NCI-H128 (cell line): Measurements from ENCODE around the gene HIVEP3.

Source experiments
- DNase-seq: peaks from one replicate; lab custom pipeline; 2025; ENCODE audit not compliant: unreplicated experiment; lab: John Stamatoyannopoulos, UW

The HIVEP3 gene

DNA sequence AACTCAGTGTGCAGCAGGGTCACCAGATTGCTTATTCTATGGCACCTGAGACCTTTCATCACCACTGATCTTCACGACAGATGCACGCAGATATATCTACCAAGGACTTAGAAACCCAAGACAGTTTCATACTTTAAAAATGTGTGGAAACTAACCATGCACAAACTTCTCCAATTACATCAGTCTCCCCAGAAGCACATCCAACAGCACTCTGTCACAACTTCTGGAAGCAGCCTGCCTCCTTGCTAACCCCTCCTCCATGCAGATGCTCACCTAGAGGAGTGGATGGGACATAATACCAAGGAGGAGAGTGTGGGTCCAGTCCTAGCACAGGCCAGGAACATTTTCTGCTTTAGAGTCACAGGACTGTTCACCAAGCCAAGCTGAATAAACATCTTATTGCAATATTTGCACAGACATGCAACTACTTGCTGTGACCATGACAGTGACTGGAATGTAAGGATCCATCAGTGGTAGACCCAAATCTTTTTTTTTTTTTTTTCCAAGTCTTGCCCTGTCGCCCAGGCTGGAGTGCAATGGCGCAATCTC, 69.4 kb downstream of the HIVEP3 start:
- no peak for DNase-seq

DNA sequence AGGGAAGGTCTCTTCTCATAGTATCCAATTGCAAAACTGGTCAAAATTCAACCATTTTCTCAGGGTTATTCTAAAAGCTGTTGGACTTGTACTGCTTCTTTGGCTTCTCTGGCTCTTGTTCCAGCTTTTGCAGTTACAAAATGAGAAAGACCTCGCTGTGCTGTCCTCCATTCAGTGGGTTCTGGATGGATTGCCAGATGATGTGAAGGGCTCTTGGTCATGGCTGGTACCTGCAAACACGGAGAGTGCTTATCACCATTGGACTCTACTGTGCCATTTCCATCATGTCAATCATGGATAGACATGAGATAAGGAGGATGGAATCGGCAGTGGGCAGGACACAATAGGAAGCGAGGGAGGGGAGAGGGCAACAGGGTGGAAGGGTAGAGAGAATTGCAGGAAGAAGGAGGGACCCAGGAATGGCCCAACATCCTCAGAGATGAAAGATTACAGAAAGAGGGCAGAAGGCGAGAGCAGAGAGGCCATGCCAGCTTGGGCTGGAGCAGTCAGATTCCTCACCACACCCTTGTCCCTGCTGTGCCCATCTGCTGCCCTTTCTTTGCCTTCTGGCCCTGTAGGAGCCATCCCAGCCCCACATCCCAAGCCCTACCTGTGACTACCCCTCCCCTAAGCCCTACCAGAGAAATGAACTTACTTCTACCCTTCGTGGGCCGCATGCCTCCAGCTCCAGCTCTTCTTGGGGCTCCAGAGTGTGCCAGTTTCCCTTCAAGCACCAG, 70.3 kb downstream of the HIVEP3 start:
- no peak for DNase-seq

DNA sequence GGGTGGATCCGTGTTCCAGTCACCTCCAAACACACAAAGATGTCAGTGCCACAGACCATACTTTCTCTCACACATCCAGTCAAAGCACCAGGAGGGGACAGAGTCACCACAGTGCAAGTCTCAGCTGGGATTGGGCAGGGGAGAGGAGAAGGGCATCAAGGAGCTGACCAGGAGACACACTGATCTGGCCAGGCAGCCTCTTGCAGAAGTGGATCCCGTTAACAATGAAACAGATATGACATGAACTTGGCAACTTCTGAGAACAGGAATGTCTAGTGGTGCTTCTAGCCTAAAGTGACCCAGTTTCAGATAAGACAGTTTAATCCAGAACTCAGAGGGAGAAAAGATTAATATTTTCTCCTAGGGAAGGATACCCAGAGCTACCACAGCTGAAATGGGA, 71.0 kb downstream of the HIVEP3 start:
- DNase-seq, result no peak

DNA sequence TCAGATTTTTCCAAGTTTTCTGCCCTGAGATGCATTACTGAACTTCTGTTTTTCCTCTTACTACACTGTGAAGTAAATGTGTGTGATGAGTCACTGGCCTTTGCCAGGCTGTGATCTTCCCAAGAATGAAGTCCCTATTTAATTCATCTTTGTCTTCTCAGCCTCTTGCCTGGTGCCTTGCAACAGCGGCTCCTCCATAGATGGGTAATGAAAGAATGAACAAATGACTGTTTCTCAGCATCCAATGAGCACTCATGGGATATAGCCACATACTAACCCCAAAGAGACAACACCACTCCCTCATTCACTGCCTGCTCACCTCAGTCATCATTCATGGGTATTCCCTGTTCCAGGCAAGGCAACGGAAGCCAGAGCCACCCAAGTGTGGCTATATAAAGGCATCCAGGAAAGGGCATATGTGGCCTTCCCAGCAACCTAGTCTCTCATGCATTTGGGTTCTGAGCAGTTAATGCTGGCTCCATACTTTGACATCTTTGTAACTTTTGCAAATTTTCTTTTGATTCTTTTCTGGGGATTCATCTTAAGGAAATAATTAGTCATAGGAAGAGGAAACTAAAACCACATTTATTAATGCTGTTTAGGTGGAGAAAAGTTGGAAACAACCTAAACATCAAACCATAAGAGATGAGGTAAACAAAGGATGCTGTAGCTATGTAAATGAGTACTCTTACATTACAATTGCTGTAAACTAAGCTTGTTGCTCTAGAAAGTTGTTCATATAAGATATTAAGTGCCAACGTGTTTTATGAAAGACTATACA, 71.9 kb downstream of the HIVEP3 start:
- no peak for DNase-seq

DNA sequence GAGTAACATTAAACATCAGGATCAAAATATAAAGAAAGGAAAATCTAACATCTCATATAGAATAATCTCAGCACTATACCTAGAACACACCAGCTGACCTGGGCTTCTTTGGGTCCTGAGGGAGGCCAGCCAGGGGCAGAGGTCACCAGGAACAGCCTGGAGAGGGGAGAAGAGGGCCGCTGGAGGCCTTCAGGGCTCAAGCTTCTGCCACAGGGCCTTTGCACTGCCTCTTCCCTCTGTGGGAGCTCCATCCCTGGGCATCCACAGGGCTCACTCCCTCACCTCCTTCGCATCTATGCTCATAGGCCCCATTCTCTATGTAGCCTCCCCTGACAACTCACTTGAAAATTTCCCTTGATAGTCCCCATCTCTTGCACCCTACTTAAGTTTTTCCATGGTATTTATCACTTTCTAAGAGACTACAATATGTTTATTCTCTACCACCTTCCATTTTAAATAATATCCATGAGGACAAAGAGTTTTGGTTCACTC, 73.9 kb downstream of the HIVEP3 start:
- DNase-seq, result no peak

DNA sequence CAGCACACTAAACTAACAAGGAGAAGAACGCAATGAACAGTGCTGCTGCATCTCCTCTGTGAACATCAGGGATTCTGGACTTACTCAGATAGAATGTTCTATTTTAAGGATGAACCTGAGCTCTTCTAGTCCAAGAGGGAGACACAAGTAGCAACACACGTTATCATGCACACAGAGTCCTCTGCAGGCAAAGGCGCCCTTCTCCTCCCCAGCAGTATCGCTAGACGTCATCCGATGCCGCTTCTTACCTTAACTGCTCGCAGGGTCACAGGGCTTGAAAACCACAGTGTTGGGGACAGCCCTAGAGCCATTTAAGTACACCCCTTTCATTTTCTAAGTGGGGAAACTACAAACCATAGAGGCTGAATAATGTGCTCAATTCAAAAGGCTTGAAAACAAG, 74.5 kb downstream of the HIVEP3 start:
- no peak for DNase-seq

DNA sequence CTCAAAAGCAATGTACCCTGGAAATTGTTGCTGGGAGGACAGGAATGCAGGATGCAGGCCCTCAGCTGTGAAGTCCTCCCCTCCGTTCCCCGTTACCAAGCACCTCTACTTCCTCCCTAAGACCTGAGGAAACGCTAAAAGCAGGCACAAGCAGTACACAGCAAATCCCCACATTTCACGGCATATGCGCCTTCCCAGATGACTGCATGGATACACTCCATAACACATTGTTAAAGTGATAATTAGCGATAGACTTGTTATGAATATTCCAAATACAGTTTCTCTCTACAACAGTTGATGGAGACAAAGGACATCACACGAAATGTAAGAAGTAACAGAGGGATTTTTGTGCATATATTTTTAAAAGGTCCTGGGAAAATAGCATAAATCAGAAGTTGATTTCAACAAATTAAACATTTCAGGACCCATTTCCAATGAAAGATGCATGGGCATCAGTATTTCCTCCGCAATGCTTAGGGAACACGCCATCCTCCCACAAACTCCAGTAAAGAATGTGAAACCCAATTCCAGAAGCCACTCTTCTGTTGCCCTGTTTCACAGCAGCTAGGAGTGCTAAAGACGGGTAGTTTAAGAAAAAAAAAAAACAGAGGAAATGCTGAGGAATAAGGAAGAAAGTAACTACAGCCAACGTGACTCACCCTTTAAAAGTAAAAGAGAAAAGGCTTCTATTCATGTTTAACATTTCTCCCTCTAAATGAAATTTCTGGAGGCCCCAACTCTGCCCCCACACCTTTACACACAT, 75.5 kb downstream of the HIVEP3 start:
- no peak for DNase-seq

DNA sequence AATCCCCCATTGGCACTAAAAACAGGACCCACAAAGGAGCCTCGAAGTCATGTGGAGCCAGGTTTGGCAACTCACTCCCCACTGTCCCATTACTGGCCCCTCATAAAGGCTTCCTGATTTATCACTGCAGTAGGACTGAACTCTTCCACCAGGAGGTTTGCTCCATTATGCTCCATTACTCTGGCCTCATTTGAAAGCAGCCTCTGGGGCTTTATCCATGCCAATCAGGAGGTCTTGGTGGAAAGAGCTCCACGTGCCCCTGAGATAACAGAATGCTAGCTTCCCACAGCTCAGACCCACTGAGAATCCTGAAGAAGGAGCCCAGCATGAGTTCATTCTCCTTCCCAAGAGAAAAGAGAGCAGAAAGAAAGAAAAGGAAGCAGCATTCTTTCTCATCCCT, 76.4 kb downstream of the HIVEP3 start:
- no peak for DNase-seq

DNA sequence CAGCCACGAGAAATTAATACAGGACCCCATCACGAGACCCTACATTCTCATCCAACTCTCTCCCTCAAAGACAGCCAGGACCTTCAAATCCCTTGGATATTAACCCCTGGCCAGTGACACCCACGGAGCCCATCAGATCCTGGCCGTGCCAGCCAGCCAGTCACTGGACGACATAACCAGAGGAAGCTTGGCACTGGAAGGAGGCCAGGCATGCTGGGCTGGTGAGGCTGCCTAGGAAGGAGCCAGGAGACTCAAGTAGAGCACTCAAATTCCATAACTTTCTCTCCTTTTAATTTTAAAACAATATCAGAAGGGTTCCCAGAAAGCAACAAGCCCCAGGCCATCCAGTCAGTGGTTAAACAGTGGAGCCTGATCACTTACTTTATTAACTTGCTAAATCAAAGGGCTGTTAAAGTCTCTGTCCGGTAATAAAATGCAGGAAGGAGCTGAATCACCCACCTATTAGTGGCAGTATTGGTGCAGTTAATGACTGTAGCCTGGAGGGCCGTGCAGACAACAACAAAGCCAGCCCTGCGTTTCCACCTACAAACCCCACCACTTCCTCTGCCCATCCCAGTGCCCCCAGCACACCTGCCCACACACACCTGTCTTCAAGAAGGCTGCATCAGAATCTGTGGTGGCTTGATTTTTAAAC, 78.0 kb downstream of the HIVEP3 start:
- no peak for DNase-seq

DNA sequence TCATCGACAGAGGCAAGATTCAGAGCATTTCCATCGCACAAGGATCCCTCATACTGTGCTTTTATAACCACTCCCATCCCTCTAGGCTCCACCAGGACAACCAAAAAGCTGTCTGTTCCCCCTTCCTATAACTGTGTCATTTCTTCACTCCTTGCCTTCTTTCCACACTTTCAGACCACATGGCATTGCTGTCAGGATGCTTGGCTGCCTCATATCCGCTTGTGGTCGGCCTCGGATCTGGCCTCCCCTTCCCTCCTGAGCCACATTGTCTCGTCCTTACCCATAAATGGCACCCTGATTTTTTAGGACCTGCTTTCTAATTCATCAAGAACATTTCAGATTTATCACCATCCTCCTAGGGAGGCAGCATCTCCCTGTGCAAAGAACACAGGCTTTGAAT, 80.5 kb downstream of the HIVEP3 start:
- no peak for DNase-seq

DNA sequence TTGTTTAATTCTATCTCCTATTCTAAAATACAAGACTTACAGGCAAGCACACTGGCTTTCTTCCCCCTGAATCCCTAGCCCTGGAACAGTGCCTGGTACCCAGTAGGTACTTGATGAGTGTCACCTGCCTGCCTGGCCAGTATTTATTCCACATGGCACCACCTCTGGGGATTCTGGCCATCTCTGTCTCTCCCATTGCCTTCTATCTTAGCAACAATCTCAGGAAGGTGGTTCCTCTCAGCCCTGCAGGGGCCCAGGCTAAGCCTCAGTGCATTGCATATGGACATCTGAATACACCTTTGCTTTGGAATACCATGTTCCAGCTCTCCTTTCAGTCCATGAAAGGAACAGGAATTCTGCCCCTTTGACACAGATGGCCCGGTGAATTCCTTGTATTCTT, 81.0 kb downstream of the HIVEP3 start:
- no peak for DNase-seq

DNA sequence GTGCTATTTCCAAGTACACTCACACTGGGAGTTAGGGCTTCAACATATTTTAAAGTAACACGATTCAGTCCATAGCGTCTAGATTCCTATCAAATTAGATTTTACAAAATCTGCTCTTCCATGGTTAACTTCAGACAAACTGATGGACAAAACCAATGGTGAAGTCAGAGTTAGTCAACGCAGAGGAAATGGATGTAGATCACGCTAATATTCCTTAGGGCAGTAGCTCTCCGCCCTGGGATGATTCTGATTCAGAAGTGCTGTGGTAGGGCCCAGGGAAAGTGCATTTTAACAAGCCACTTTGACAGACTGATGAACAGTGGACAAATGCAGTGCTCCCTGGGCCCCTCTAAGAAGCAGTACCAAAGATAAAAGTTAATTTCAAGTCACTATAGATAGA, 83.2 kb downstream of the HIVEP3 start:
- DNase-seq, result no peak

DNA sequence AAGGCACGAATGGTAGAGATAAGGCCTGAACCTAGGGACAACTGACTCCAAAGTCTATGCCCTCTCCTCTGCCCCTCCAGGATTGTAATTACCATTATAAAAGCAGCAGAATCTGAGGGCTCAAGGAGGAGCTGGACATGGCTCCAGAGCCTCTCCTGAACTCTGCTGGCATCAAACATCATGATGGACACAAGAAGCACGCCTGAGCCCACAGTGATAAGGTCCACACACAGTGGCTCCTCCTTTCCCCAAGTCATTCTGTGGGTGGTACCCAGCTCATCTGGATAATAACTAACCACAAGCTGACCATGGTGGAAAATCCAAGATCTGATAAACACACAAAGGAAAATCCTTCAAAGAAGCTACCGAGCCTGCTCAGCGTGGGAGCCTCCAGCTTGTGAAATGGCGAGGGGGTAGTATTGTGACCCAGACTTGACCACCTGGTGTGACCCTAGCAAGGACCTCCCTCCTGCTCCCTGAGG, 85.2 kb downstream of the HIVEP3 start:
- no peak for DNase-seq

DNA sequence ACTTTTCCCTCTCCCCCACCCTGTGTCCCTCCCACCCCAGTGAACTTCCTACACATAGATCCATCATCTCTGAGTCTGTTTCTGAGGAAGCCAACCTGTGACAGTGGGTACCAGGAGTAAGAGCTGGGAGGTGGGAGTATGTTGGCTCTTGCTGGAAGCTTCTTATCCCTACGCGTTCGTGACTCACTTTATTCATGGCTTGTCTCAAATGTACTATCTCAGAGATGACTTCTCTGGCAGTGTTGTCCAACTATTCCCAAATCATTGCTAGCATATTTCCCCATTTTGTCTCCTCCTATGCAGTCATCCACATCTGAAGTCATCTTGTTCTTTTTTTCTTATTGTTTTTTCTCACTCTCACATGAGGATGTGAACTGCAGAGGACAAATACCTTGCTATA, 88.0 kb downstream of the HIVEP3 start:
- no peak for DNase-seq

DNA sequence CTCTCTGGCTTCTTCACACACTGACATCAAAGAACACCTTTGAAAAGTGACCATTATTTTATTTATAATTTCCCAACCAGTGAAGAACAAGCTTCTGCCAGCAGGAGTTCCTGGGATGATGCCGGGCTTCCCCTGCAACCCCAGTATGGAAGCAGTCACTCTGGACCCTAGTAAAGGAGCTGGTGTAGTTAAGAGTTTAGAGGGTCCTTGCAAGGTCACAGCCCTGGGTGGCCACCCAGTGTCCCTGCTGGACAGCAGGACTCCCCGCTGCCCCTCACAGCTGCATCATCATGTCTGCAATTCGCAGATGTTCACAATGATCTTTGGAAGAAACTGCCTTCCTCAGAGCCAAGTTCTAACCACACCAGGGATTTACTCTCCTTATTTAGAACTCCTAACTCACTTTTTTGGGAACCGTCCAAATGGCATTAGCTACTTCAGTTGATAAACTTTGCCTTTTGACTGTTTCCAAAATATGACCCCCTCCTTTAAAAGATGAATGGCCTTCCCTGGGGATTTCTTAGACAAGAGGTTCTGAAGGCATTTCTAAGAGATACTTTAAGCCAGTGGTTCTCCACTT, 90.6 kb downstream of the HIVEP3 start:
- DNase-seq, result no peak

DNA sequence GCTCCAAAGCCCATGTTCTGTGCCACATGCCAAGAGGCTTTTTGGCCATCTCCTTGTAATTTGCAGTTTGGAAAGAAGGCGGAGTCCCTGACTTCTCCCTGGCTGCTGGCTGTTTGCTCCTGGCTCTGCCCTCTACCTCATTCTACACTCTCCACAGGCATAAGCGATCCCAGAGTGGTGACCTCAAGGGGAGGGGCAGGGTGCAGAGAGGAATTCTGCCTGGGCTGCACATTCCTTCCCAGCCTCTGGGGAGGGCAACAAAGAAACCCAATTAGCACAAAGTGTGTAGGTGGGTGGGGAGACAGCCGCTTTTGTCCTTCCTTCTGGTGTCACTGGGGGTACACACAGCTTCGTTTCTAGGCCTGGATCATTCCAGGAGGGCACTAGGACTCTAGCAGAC, 95.3 kb downstream of the HIVEP3 start:
- DNase-seq, result no peak

DNA sequence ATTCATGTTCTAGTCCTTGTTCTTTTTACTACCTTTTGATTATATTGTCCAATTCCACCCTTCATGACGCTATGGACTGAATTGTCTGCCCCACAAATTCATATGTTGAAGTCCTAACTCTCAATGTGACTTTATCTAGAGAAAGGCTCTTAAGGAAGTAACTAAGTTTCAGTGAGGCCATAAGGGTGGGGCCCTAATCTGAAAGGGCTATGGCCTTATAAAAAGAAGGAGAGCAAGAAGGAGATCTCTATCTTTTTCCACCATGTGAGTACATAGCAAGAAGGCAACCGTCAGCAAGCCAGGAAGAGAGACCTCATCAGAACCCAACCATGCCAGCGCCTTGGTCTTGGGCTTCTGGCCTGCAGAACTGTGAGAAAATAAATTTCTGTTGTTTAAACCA, 95.9 kb downstream of the HIVEP3 start:
- DNase-seq, result no peak

DNA sequence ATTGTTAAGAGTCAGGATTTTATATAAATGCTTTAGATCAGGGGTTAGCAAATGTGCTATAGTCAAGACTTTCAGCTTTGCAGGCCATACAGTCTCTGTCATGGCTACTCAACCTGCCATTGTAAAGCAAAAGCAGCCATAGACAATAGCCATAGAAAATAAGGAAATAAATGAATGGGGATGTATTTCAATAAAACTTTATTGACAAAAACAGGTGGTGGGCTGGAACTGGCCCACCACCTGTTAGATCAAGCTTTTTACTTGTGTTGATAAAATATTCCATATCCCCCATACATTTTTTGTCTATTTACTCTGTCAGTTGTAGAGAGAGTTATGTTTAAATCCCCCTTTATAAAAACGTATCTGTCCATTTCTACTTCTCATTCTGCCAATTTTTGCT, 98.9 kb downstream of the HIVEP3 start:
- DNase-seq, result no peak

DNA sequence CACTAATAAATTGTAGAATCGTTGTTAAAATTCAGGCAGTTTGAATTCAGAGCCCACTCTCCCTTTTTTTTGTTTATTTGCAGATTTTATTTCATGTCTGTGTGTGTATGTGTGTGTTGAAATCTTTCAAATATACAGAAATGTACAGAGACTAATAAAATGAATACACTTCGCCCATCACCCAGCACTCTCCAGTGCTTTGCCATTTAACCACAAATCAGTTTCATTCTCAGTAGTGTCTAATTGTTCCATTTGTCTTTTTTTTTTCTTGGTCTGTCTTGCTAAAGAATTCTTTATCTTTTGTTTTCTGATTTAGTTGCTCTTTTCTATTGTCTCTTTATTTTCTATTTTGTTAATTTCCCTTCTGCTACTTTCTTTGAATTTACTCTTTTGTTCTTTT, 99.7 kb downstream of the HIVEP3 start:
- no peak for DNase-seq

DNA sequence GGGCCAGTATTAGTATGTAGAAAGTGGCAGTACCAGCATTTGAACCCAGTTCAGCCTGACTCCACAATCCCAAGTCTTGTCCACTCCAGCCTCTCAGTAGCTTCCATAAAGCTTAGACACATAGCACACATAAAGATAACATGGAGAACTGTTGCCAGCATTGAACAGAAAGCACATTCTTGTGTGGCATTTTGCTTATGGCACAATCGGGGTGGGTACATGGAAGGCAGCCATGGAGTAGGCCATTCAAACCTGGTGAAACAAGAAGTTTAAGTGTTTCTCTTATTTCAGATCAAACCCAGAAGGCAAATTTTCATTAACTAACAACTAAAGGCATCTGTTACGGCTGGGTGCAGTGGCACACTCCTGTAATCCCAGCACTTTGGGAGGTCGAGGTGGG, 102.7 kb downstream of the HIVEP3 start:
- DNase-seq, result no peak
